Psoas muscle (tissue), 8 donors: ENCODE measurements around the gene IL10RA. TPM values are rescaled to one million over a fixed set of nuclear protein-coding genes. Genes with fewer than 3 reads are reported as not detected.

ENCODE experiments used
- ATAC-seq, 4 donors: fragments of 200-7000 bp; cut with Tn5 transposase; one replicate each; pipeline ENCODE4 v1.9.1; 2020; ENCODE audit warnings: moderate library complexity in 3 of 4, mild to moderate bottlenecking in 2 of 4
- DNase-seq, 2 donors: peaks; one replicate each; pipeline ENCODE4 v3.0.0-alpha.2; 2020
- H3K27ac ChIP-seq: fragments of 200-600 bp; one replicate; pipeline ENCODE4 v1.8.0; 2022
- H3K27me3 ChIP-seq, 3 donors: fragments of 200-600 bp in 1 of 3; one replicate each; pipeline versions ENCODE4 v1.6.1 to v1.8.0; 2013 to 2022; ENCODE audit warnings: low read length in 2 of 3, mild to moderate bottlenecking in 2 of 3, moderate library complexity in 1 of 3; ENCODE audit not compliant: insufficient read depth in 3 of 3
- H3K36me3 ChIP-seq, 2 donors: fragments of 200-600 bp in 1 of 2; one replicate each; pipeline versions ENCODE4 v1.6.1 to v1.8.0; 2013 to 2022; ENCODE audit warnings: low read depth in 1 of 2, mild to moderate bottlenecking in 1 of 2, moderate library complexity in 1 of 2; ENCODE audit not compliant: insufficient read depth in 1 of 2
- H3K4me1 ChIP-seq: fragments of 200-600 bp; one replicate; pipeline ENCODE4 v1.8.0; 2022
- H3K4me3 ChIP-seq: fragments of 200-600 bp; one replicate; pipeline ENCODE4 v1.8.0; 2022; ENCODE audit warnings: mild to moderate bottlenecking
- H3K9me3 ChIP-seq: fragments of 200-600 bp; one replicate; pipeline ENCODE4 v1.8.0; 2022
- WGBS, 3 donors: extraction: QIAGEN DNeasy Blood & Tissue Kit; methylation state at CpG; one replicate each; pipeline versions ENCODE4 v1.1.6 to v1.1.7; 2013; 5-methylcytosine and 5-hydroxymethylcytosine counted together
- intact Hi-C, 2 donors: fragments of 100-400 bp; cut with DNase I; formaldehyde crosslinking; loops; one replicate each; pipeline versions ENCODE4 v1.11.0 to v1.14.2; 2022
- polyA plus RNA-seq, 3 donors: library from polyadenylated mRNA; stranded (reverse); fragments of 200-250 nt; gene quantifications; one replicate each; pipeline ENCODE4 v1.2.3, GENCODE V29; 2013
- total RNA-seq, 4 donors: library from RNA; stranded (reverse); fragmentation: NEBNext Ultra II Directional in 2 of 4; extraction: Animal tissue kit (Norgen Biotek cat#: 25700) in 2 of 4; gene quantifications; one replicate each; pipeline versions ENCODE4 v1.2.1 to v1.2.4, GENCODE V29; 2021 to 2023
- TF ChIP-seq, protein P1 (sequence below): fragments of 200-600 bp; IDR thresholded peaks from one replicate; pipeline ENCODE4 v1.8.0; 2022; ENCODE audit warnings: antibody characterized with exemption
- donor health status: healthy with polysubstance abuse.
- donor health status: DM: no; HTN: no; CAD: no; lungs with moderate emphysema.
- donor health status: Bipolar disorder and iron deficiency.
- donor health status: healthy.
- donor health status: DM: yes; HTN: yes; CAD: no.
- donor health status: DM: no; HTN: no; CAD: no.
- donor health status: DM: no; HTN: no; CAD: no.
- donor health status: DM: yes; HTN: yes; CAD: no.

Gene IL10RA
- total and polyA plus RNA-seq, 7 donors: 0.39 to 3.9 (median 1.1) TPM

DNA sequence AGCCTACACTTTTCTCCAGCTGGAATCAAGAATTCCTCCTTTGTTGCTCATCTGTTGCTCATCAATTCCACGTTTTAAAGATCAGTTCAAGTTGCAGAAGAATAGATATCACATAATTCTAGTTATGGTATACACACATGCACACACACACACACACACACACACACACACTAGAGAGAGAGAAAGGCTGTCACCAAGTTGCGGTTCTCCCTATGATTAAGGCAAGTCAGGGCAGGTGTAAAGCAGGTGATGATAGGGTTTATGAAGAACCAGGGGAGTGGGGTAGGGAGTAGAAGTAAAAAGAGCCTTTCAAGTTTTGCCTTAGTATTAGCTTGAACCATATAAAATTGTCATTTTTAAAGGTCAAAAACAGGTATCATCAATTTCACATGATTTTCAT lies 59.0 kb downstream of the IL10RA start:
- intact Hi-C loops: no loop called here
- no peak overlapping the region for H3K4me3 ChIP-seq
- ATAC-seq (no peak), DNase-seq (no peak)
- H3K36me3 ChIP-seq: no peaks in the 10 kb centered on the region
- peaks cover 0 to 3% (median 0%) of the 10 kb centered on the region in 3 donors for H3K27me3 ChIP-seq
- no peaks in the 10 kb centered on the region for H3K4me1 ChIP-seq
- H3K9me3 ChIP-seq: no peaks in the 10 kb centered on the region
- no peak overlapping the region for H3K27ac ChIP-seq
- 71 to 73% (median 72%) methylated on average over 2 of the region's 2 CpGs for WGBS, 3 donors
- TF ChIP-seq, protein P1, sequence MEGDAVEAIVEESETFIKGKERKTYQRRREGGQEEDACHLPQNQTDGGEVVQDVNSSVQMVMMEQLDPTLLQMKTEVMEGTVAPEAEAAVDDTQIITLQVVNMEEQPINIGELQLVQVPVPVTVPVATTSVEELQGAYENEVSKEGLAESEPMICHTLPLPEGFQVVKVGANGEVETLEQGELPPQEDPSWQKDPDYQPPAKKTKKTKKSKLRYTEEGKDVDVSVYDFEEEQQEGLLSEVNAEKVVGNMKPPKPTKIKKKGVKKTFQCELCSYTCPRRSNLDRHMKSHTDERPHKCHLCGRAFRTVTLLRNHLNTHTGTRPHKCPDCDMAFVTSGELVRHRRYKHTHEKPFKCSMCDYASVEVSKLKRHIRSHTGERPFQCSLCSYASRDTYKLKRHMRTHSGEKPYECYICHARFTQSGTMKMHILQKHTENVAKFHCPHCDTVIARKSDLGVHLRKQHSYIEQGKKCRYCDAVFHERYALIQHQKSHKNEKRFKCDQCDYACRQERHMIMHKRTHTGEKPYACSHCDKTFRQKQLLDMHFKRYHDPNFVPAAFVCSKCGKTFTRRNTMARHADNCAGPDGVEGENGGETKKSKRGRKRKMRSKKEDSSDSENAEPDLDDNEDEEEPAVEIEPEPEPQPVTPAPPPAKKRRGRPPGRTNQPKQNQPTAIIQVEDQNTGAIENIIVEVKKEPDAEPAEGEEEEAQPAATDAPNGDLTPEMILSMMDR: no peak

GRCh38 chr11:118046051-118046963 lies 60.1 kb downstream of the IL10RA start:
- TF ChIP-seq, protein P1: no peak
- Histone ChIP-seq H3K4me3 (no peak overlapping the region), H3K4me1 (no peaks in the 10 kb centered on the region), H3K27ac (no peak overlapping the region), H3K9me3 (no peaks in the 10 kb centered on the region), H3K27me3 (peaks cover 0 to 3% (median 0%) of the 10 kb centered on the region in 3 donors), H3K36me3 (no peaks in the 10 kb centered on the region)
- intact Hi-C loops: no loop called here
- no peak for DNase-seq
- WGBS, 3 donors: 59 to 64% (median 62%) methylated on average over 5 of the region's 5 CpGs
- ATAC-seq: no peak

GRCh38 chr11:118046964-118047700 lies 60.9 kb downstream of the IL10RA start:
- peak in 1 of 2 donors; percentile 23 for DNase-seq
- intact Hi-C loops: no loop called here
- no peaks in the 10 kb centered on the region for H3K36me3 ChIP-seq
- no peaks in the 10 kb centered on the region for H3K4me1 ChIP-seq
- H3K4me3 ChIP-seq: no peak overlapping the region
- H3K27me3 ChIP-seq: peaks cover 0 to 3% (median 0%) of the 10 kb centered on the region in 3 donors
- 75 to 79% (median 77%) methylated on average over 8 of the region's 8 CpGs for WGBS, 3 donors
- H3K9me3 ChIP-seq: no peaks in the 10 kb centered on the region
- H3K27ac ChIP-seq: no peak overlapping the region
- TF ChIP-seq, protein P1: no peak
- no peak for ATAC-seq

DNA sequence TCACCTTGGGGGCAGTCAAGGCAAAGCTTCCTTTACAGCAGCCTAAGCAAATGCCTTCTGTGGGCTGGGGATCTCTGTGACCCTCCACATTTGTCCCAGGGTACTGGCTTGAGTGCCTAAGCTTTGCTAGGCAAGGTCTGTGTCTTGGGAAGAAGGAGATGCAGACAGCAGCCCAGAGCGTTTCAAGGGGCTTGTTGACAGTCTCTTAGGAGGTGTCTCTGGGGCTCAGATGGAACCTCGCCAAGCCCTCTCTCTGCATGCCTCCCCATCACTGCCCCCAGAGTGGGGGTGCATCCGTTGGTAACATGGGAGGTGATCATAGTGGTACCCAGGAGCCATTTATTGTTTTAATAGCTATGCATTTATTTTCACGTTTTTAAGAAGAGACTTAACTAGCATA lies 61.6 kb downstream of the IL10RA start:
- no peaks in the 10 kb centered on the region for H3K9me3 ChIP-seq
- TF ChIP-seq, protein P1: no peak
- H3K4me1 ChIP-seq: no peaks in the 10 kb centered on the region
- no peak overlapping the region for H3K4me3 ChIP-seq
- H3K27ac ChIP-seq: no peak overlapping the region
- intact Hi-C loops: no loop called here
- no peaks in the 10 kb centered on the region for H3K36me3 ChIP-seq
- ATAC-seq (no peak), DNase-seq (no peak)
- WGBS, 3 donors: 46 to 62% (median 56%) methylated on average over 4 of the region's 4 CpGs
- H3K27me3 ChIP-seq: peaks cover 0 to 3% (median 0%) of the 10 kb centered on the region in 3 donors
